GM12878 (cell line): Measurements from ENCODE around the gene FCRL2.

Experiments used
- BHLHE40 ChIP-seq, 2 experiments: fragments of 450-650 bp in 1 of 2; IDR thresholded peaks; 2 replicates each; pipeline ENCODE4 v1.6.1; 2011 to 2017; ENCODE audit warnings: low read depth in 2 of 2, borderline replicate concordance in 1 of 2, improper control_type of control experiment in 1 of 2, low read length in 1 of 2, mild to moderate bottlenecking in 1 of 2
- NFYB ChIP-seq: IDR thresholded peaks from 2 replicates; pipeline ENCODE4 v1.6.1; 2011; ENCODE audit warnings: low read depth, mild to moderate bottlenecking, low read length, improper control_type of control experiment, moderate library complexity; ENCODE audit not compliant: insufficient read depth
- POLR2AphosphoS5 ChIP-seq: IDR thresholded peaks from 2 replicates; pipeline ENCODE4 v1.6.1; 2011; ENCODE audit warnings: mild to moderate bottlenecking, low read length, inconsistent platforms
- RAD21 ChIP-seq: IDR thresholded peaks from 2 replicates; pipeline ENCODE4 v1.6.1; 2011; ENCODE audit warnings: mild to moderate bottlenecking, low read depth, low read length, moderate library complexity; ENCODE audit not compliant: insufficient read depth
- SMAD1 ChIP-seq: fragments of 450-650 bp; IDR thresholded peaks from 2 replicates; pipeline ENCODE4 v1.6.1; 2018; ENCODE audit warnings: mild to moderate bottlenecking, low read depth; ENCODE audit not compliant: partially characterized antibody
- TARDBP ChIP-seq: IDR thresholded peaks from 2 replicates; pipeline ENCODE4 v1.6.1; 2016; ENCODE audit warnings: borderline replicate concordance
- ZNF274 ChIP-seq: IDR thresholded peaks from one replicate; pipeline ENCODE4 v1.8.0; 2011; ENCODE audit not compliant: insufficient read length, insufficient read depth
- TF ChIP-seq, protein P1 (sequence below), 3 experiments: IDR thresholded peaks in 2 of 3; conservative IDR thresholded peaks in 1 of 3; 2 replicates each; pipeline ENCODE4 v1.5.1; 2011; ENCODE audit warnings: low read depth in 3 of 3, low read length in 3 of 3, mild to moderate bottlenecking in 3 of 3, control low read depth in 2 of 3, moderate library complexity in 2 of 3, inconsistent platforms in 1 of 3, mixed read lengths in 1 of 3; ENCODE audit not compliant: control insufficient read depth in 2 of 3, insufficient read depth in 1 of 3; ENCODE audit errors: extremely low read depth in 1 of 3
- TF ChIP-seq, protein P2 (sequence below): IDR thresholded peaks from 2 replicates; pipeline ENCODE4 v1.6.1; 2011; ENCODE audit warnings: low read depth, mild to moderate bottlenecking, low read length, moderate library complexity, borderline replicate concordance; ENCODE audit errors: extremely low read depth

DNA sequence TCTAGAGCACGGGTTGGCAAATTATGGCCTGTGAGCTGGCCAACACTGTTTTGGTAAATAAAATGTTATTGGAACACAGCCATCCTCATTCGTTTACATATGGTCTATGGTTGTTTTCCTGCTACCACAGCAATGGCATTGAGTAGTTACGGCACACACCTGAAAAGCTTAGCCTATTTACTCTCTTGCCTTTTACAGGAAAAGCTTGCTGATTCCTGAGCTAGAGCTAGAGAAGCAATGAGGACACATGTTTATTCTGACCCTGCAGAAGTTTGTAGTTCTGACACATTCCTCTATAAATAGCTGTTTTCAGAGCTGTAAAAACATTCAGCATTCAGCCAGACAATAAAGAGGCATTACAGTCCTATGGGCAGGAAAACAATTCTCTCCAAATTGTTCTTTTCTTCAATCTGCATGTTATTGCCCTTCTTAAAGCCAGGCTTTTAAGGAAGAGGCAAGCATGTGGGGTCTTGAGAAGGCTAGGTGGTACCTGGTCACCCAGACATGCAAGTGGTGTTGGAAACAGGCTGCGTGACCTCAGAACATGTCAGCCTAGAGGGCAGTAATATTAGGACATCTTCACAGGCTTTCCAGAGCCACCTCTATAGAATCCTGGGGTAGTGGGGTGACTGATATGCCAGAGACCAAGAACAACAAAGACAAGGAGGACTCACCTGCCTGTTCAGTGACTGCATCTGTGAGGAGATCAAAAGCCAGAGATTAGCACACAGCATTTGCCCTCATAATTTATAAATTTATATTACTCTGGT is 1.6 kb downstream of the FCRL2 start:
- TF ChIP-seq, protein P1, sequence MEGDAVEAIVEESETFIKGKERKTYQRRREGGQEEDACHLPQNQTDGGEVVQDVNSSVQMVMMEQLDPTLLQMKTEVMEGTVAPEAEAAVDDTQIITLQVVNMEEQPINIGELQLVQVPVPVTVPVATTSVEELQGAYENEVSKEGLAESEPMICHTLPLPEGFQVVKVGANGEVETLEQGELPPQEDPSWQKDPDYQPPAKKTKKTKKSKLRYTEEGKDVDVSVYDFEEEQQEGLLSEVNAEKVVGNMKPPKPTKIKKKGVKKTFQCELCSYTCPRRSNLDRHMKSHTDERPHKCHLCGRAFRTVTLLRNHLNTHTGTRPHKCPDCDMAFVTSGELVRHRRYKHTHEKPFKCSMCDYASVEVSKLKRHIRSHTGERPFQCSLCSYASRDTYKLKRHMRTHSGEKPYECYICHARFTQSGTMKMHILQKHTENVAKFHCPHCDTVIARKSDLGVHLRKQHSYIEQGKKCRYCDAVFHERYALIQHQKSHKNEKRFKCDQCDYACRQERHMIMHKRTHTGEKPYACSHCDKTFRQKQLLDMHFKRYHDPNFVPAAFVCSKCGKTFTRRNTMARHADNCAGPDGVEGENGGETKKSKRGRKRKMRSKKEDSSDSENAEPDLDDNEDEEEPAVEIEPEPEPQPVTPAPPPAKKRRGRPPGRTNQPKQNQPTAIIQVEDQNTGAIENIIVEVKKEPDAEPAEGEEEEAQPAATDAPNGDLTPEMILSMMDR (IDR thresholded peaks at IDR 0.05 in 2 of 3, conservative IDR thresholded peaks at IDR 0.05 in 1 of 3; ENCODE audit: control insufficient read depth in 2 of 3, extremely low read depth in 1 of 3, insufficient read depth in 1 of 3, low read depth in 3 of 3, low read length in 3 of 3): no peak
- TF ChIP-seq RAD21: no peak
- TF ChIP-seq SMAD1: no peak
- TF ChIP-seq, protein P2, sequence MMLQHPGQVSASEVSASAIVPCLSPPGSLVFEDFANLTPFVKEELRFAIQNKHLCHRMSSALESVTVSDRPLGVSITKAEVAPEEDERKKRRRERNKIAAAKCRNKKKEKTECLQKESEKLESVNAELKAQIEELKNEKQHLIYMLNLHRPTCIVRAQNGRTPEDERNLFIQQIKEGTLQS: no peak
- no peak for TF ChIP-seq POLR2AphosphoS5
- no peak for TF ChIP-seq TARDBP
- TF ChIP-seq BHLHE40 (IDR thresholded peaks at IDR 0.05; ENCODE audit: borderline replicate concordance in 1 of 2, low read depth in 2 of 2, low read length in 1 of 2): no peak
- no peak for TF ChIP-seq NFYB
- TF ChIP-seq ZNF274: no peak
